ENCODE measurements around the gene TBC1D22A. TPM values are rescaled to one million over a fixed set of nuclear protein-coding genes. Genes with fewer than 3 reads are reported as not detected.

Gene TBC1D22A
- total RNA-seq, 1 experiment from 2014 or later = 27.6 TPM

GRCh38 chr22:46738647-46739093, 23.8 kb upstream of the TBC1D22A start:
- Mint-ChIP-seq H3K27me3 (ENCODE audit: unreplicated experiment) (no peaks in the 10 kb centered on the region), H3K27ac (ENCODE audit: unreplicated experiment) (peak overlapping the region; percentile 17), H3K4me1 (ENCODE audit: low read depth, unreplicated experiment) (peaks cover 39% of the 10 kb centered on the region), H3K9me3 (ENCODE audit: low read depth, unreplicated experiment) (no peaks in the 10 kb centered on the region), H3K36me3 (ENCODE audit: insufficient read depth, unreplicated experiment) (peaks cover 40% of the 10 kb centered on the region), H3K4me3 (ENCODE audit: low read depth, unreplicated experiment) (peak overlapping the region; percentile 83)
- DNase-seq = no peak
- no peak for TF ChIP-seq CTCF (IDR thresholded peaks at IDR 0.05; ENCODE audit: unreplicated experiment)
- TSS peak; percentile 40 for BruUV-seq (replicated peaks)
- CTCF ChIA-PET = interaction anchor here (0.6 to 2.7 kb wide), 9 partner anchors 10 to 142 kb away, joined by 3 to 20 read pairs (median 5); partner anchors contain the start of gene TBC1D22A
- intact Hi-C loops (cut with micrococcal nuclease; ENCODE audit: unreplicated experiment) = loop anchor here (2.0 to 5.0 kb wide), 2 partner anchors 34 to 64 kb away; no protein-coding TSS in a partner anchor

GRCh38 chr22:46739094-46739870, 23.2 kb upstream of the TBC1D22A start:
- Mint-ChIP-seq H3K27me3 (ENCODE audit: unreplicated experiment) (no peaks in the 10 kb centered on the region), H3K36me3 (ENCODE audit: insufficient read depth, unreplicated experiment) (peaks cover 40% of the 10 kb centered on the region), H3K9me3 (ENCODE audit: low read depth, unreplicated experiment) (no peaks in the 10 kb centered on the region), H3K4me3 (ENCODE audit: low read depth, unreplicated experiment) (peak overlapping the region; percentile 83), H3K27ac (ENCODE audit: unreplicated experiment) (peak overlapping the region; percentile 17), H3K4me1 (ENCODE audit: low read depth, unreplicated experiment) (peaks cover 40% of the 10 kb centered on the region)
- peak; percentile 88 for DNase-seq
- no TSS peak for BruUV-seq (replicated peaks)
- intact Hi-C loops (cut with micrococcal nuclease; ENCODE audit: unreplicated experiment) = loop anchor here (2.0 to 5.0 kb wide), 2 partner anchors 33 to 64 kb away; no protein-coding TSS in a partner anchor
- CTCF ChIA-PET = interaction anchor here (0.6 to 2.7 kb wide), 10 partner anchors 10 to 142 kb away, joined by 3 to 20 read pairs (median 5); partner anchors contain the start of gene TBC1D22A
- TF ChIP-seq CTCF (IDR thresholded peaks at IDR 0.05; ENCODE audit: unreplicated experiment) = peak; percentile 31

- peaks cover 40% of the 10 kb centered on the region for H3K36me3 Mint-ChIP-seq (ENCODE audit: insufficient read depth, unreplicated experiment)
- intact Hi-C loops (cut with micrococcal nuclease; ENCODE audit: unreplicated experiment) = no loop called here
- H3K27me3 Mint-ChIP-seq (ENCODE audit: unreplicated experiment) = no peaks in the 10 kb centered on the region
- no peaks in the 10 kb centered on the region for H3K9me3 Mint-ChIP-seq (ENCODE audit: low read depth, unreplicated experiment)
- H3K4me3 Mint-ChIP-seq (ENCODE audit: low read depth, unreplicated experiment) = no peak overlapping the region
- H3K27ac Mint-ChIP-seq (ENCODE audit: unreplicated experiment) = no peak overlapping the region
- no peak for DNase-seq
- no peak for TF ChIP-seq CTCF (IDR thresholded peaks at IDR 0.05; ENCODE audit: unreplicated experiment)
- CTCF ChIA-PET = interaction anchor here (2.7 kb wide), 1 partner anchor 17 kb away, joined by 20 read pairs; no protein-coding TSS in a partner anchor
- peaks cover 47% of the 10 kb centered on the region for H3K4me1 Mint-ChIP-seq (ENCODE audit: low read depth, unreplicated experiment)
- BruUV-seq (replicated peaks) = no TSS peak
Observed at GRCh38 chr22:46740910-46741780, 21.3 kb upstream of the TBC1D22A start.

- BruUV-seq (replicated peaks) = no TSS peak
- Mint-ChIP-seq H3K36me3 (ENCODE audit: insufficient read depth, unreplicated experiment) (peaks cover 32% of the 10 kb centered on the region), H3K27ac (ENCODE audit: unreplicated experiment) (no peak overlapping the region), H3K4me3 (ENCODE audit: low read depth, unreplicated experiment) (no peak overlapping the region), H3K9me3 (ENCODE audit: low read depth, unreplicated experiment) (no peaks in the 10 kb centered on the region), H3K4me1 (ENCODE audit: low read depth, unreplicated experiment) (peaks cover 40% of the 10 kb centered on the region), H3K27me3 (ENCODE audit: unreplicated experiment) (no peaks in the 10 kb centered on the region)
- DNase-seq = no peak
- TF ChIP-seq CTCF (IDR thresholded peaks at IDR 0.05; ENCODE audit: unreplicated experiment) = no peak
- CTCF ChIA-PET = interaction anchor here (0.6 kb wide), 1 partner anchor 26 kb away, joined by 5 read pairs; no protein-coding TSS in a partner anchor
- intact Hi-C loops (cut with micrococcal nuclease; ENCODE audit: unreplicated experiment) = no loop called here
Observed at GRCh38 chr22:46741974-46742519, 20.4 kb upstream of the TBC1D22A start.
